Stimulated activated naive CD8-positive, alpha-beta T cell treated with anti-CD3 and anti-CD28 coated beads, Interleukin-15, Interleukin-2, amounts not matched to agents 100 U/mL and 50 U/mL, for 24 hours (primary cell): ENCODE data around the gene ZNF765.
"Not testable (repeated sequence)": the region's sequence is repeated elsewhere in the genome, so short reads cannot be mapped to it uniquely, and the experiment has no call there.

Source experiments
- ATAC-seq: fragments of 150-1000 bp; cut with Tn5 transposase; one replicate; pipeline ENCODE4 v1.10.0; 2021
- DNase-seq: peaks from one replicate; pipeline ENCODE4 v3.0.0; 2021

Gene ZNF765

DNA sequence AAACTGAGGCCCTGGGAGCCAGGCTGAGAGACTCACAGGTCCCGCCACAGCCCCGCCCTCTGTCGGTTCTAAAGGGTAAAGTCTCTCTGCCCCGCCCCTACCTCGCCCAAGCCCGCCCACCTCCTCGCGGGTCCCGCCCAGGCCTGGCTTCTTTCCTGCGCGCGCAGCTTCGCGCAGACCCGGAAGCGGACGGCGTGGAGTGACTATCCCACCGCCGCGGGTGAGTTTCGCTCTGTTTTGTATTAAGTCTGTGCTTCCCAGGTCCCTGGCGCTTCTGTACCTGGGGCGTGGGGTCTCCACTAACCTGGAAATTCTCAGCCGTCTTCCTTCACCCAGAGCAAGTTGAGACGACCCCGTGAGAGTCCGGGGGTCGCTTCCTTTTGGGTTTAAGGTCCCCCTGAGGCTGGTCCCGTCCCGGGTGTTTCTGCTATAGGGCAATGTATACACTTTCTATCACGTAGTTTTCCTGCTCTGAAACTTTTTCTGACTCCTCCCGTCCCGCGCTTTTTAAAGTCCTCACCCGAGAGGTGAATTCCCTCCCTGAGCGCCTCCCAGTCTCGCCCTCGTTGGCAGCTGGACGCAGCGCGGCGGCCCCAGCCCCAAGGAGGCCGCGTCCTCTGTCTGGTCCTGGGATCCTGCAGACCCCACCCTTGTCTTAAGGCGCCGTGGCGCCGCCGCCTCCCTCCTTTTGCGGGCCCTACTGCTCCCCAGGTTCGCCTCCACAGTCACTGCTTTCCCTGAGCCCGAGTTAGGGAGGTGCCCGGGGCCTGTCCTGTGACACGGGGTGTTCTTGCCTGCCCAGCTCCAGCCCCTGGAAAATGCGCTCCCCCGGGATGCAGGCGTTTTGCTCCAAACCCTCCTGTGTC is at the start of gene ZNF765:
ZNF765 (plus strand) TSS at position 176 of the 866 bp plus-strand sequence. CDS start 2,867 bp downstream, outside the sequence.
- DNase-seq (peak; percentile 97), ATAC-seq (peak; percentile 97)

DNA sequence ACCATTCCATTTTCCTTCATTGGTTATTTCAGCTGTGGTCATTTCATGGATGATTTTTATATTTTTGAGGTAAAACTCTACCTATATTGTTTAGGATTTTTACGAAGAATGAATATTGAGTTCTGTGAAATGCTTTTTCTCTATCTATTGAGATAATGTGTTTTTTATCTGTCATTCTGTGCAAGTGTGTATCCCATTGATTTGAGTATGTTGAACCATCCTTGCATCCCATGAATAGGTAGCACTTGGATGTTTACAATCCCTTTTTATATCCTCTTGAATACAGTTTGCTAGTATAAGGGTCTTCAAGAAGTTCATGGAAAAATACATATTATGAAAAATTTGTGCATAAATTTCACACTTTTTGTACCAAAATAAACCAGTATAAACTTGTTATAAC is 39.2 kb upstream of the ZNF765 start:
- no peak for ATAC-seq
- DNase-seq: no peak

DNA sequence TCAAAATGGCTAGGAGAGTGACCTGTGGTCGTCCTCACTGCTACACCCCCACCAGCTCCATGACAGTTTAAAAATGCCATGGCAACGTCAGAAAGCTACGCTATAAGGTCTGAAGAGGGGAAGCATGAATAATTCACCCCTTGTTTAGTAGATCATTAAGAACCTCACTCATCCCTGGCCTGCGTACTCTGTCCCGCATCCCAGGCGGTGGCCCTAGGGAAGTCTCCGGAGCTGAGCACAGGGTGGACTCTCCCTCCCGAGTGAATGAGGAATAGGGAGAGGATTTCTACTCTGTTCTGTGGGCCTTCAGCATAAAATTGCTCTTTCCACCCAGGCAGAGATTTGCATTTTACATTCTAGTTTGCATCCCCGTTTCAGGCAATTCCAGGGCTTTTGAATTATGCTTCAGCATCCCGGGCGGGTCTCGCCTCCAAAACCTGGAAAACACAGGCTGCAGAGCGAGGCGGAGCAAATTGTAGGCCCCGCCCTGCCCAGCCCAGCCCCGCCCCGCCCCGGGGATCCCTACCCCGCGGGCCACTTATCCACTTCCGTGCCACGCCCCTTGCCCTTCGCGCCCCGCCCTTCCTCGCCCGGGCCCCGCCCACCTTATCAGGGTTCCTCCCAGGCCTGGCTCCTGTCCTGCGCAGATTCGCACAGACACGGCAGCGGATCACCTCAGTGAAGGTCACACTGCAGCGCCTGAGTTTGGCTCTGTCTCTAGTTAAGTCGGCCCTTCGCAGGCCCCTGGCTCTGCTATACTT is 36.9 kb upstream of the ZNF765 start:
- DNase-seq (no peak), ATAC-seq (no peak)

DNA sequence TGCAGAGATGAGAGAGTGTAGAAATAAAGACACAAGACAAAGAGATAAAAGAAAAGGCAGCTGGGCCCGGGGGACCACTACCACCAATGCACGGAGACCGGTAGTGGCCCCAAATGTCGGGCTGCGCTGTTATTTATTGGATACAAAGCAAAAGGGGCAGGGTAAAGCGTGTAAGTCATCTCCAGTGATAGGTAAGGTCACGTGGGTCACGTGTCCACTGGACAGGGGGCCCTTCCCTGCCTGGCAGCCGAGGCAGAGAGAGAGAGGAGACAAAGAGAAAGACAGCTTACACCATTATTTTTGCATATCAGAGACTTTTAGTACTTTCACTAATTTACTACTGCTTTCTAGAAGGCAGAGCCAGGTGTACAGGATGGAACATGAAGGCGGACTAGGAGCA is 34.9 kb upstream of the ZNF765 start:
- not testable (repeated sequence) for ATAC-seq, DNase-seq

DNA sequence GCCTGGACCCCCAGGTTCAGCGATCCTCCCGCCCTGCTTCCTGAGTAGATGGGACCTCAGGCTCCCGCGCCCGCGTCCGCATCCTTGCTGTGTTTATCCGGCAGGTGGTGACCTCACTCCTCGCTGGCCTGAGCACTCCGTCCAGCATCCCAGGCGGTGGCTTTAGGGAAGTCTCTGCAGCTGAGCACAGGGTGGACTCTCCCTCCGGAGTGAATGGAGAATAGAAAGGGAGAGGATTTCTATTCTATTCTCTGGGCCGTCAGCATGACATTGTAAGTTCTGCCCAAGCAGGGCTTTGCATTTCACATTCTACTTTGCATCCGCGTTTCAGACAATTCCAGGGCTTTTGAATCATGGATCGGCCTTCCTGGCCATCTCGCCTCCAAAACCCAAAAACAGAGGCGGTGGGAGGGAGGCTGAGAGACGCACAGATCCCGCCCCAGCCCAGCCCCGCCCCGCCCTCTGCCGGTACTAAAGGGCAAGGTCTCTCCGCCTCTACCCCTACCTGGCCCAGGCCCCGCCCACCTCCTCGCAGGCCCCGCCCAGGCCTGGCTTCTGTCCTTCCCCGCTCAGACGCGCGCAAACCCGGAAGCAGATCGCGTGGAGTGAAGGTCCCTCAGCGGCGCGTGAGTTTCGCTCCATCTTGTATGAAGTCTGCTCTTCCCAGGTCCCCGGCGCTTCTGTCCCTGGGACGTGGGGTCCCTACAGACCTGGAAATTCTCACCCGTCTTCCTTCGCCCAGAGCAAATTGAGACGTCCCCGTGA is 29.6 kb upstream of the ZNF765 start, which contains the start of gene ZNF525:
ZNF525 (plus strand) TSS at position 572 of the 765 bp plus-strand sequence. CDS start 6,577 bp downstream, outside the sequence.
- DNase-seq: peak; percentile 96
- peak; percentile 100 for ATAC-seq

DNA sequence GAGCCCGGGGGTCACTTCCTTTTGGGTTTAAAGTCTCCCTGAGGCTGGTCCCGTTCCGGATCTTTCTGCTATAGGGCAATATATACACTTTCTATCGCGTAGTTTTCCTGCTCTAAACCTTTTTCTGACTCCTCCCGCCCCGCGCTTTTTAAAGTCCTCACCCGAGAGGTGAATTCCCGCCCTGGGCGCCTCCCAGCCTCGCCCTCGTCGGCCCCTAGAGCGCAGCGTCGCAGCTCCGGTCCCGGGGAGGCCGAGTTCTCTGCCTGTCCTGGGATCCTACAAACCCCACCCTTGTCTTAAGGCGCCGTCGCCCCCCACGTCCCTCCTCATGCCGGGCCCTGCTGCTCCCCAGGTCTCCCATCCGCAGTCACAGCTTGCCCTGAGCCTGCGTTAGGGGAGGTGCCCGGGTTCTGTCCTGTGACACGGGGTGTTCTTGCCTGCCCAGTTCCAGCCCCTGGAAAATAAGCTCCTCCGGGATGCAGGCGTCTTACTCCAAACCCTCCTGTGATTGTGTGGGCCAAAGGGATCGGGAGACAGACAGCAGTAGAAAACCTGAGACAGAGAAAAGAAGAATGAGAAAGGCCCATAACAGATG is 29.0 kb upstream of the ZNF765 start:
- peak; percentile 53 for DNase-seq
- ATAC-seq: peak; percentile 45

DNA sequence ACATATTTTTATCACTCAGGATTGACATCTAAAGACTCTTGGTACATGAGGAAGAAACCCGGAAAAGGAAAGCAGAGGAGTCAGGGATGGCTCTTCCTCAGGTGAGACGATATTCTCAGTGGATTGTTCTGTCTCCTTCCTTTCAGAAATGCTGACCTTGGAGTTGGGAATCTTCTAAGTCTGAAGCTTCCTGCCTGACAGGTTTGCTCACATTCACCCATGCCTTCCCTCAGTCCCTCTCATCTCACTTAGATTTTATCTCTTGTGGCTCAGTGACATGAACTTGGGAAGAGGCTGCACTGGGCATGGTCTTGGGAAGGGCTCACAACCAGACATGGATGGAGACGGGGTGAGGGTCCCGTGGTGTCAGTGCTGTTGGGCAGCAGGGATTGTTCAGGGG is 22.8 kb upstream of the ZNF765 start:
- ATAC-seq (no peak), DNase-seq (no peak)

DNA sequence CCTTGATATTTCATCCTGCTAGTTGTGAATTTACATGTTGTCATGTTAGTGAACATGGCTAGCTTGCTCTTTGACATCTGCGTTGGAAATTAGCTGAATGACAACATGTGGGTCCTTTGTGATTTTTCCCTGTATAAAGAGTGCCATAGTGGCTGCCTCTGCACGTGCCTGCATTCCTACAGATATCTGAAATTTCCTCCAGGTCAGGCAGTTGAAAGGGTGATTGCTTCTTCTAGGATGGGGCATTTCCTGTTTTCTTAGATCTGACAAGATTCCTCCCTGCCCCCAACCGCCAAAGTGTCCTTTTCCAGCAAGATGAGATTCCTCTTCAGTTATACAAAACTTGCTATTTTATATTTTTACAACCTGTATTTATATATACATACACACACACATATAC is 20.7 kb upstream of the ZNF765 start:
- ATAC-seq (no peak), DNase-seq (no peak)

DNA sequence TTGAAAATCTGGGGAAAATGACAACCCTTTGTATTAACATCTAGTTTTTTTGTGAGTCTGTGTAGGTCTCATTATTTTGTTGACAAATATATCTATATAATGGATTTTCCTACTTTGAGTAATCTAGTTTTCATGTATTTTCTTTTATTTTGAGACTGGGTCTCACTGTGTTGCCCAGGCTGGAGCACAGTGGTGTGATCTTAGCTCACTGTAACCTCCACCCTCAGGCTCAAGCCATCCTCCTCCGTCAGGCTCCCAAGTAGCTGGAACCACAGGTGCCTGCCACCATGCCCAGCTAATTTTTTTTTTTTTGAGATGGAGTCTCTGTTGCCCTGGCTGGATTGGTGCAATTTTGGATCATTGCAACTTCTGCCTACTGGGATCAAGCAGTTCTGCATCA is 20.2 kb upstream of the ZNF765 start:
- DNase-seq (no peak), ATAC-seq (no peak)

DNA sequence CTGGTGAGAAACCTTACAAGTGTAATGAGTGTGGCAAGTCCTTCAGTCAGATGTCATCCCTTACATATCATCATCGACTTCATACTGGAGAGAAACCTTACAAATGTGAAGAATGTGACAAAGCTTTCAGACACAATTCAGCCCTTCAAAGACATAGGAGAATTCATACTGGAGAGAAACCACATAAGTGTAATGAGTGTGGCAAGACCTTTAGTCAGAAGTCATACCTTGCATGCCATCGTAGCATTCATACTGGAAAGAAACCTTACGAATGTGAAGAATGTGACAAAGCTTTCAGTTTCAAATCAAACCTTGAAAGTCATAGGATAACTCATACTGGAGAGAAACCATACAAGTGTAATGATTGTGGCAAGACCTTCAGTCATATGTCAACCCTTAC is 13.6 kb upstream of the ZNF765 start:
- no peak for DNase-seq
- no peak for ATAC-seq

DNA sequence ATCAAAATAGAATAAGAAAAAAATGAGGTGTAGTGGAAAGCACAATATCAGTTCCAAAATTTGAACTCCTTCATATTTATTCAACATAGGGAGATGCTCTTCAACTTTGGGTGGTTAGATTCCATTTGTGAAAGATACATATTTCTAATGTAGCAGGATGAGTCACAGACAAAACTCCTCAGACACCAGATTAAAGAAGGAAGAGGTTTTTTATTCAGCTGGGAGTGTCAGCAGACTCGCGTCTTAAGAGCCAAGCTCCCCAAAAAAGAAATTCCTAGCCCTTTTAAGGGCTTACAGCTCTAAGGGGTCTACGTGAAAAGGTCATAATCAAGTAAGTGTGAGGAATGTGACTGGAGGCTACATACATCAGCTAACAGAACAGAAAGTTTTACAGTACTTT is 6.8 kb upstream of the ZNF765 start:
- no peak for ATAC-seq
- no peak for DNase-seq

DNA sequence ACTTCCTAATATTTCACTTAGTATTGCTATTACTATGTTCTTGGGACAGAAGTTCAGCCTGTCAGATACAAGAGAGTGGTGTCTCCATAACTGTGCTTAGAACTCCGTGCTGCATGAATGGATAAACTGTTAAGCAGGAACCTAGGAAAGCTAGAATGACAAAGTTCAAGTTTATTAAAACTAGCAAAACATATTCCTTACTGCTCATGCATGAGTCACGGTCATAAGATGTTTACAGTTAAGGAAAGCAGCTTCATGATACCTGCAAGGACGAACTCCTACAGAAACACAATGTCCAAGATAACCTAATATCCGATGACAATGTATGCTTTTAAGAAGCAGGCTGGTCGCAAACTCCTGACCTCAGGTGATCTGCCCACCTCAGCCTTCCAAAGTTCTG is 6.0 kb upstream of the ZNF765 start:
- no peak for ATAC-seq

DNA sequence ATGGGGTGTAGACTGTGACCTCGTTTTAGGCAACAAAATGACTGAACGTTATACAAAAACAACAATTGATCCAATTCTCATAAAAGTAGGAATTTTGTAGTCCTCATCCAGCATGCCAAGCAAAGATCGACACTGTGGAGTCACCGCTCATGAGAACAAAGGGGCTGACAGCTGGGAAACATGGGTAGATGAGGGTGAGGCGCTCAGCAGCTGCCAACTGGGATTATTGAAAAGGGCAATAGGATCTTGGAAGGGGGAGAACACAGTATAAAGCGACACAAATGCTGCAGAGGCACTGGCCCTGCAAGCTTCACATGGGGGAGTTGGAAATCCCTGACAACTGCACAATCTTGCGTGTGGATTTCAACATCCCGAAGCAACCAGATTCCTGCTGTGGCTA is 5.4 kb upstream of the ZNF765 start:
- no peak for ATAC-seq
- no peak for DNase-seq

More for the DNA sequence above, 6.0 kb upstream of the ZNF765 start:
- DNase-seq: no peak

DNA sequence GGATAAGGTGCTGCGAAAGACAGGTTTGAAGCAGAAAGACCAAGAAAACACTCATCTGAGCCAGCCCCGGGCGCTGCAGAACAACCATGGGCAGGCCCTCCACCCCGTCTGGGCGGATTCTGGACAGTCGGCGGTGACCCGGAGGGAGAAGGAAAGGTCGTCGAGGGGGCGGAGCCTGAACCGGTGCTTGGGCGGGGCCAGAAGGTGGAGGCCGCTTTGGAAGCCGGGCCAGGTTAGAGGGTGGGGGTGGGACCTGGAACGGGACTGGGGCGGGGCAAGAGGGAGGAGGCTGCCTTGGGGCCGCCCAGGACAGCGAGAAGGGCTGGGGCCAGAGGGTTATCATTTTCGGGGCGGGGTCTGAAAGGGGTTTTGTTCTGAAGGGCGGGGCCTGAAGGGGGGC is 5.0 kb upstream of the ZNF765 start:
- DNase-seq: no peak
- no peak for ATAC-seq

DNA sequence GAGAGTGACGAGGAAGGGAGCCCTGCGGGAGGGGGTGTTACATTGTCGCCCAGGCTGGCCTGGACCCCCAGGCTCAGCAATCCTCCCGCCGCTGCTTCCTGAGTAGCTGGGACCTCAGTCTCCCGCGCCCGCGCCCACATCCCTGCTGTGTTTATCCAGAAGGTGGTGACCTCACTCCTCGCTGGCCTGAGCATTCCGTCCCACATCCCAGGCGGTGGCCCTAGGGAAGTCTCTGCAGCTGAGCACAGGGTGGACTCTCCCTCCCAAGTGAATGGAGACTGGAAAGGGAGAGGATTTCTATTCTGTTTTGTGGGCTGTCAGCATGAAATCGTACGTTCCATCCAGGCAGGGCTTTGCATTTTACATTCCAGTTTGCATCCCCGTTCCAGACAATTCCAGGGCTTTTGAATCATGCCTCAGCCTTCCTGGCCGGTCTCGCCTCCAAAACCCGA is 401 bp upstream of the ZNF765 start:
- DNase-seq: no peak
- ATAC-seq: no peak

DNA sequence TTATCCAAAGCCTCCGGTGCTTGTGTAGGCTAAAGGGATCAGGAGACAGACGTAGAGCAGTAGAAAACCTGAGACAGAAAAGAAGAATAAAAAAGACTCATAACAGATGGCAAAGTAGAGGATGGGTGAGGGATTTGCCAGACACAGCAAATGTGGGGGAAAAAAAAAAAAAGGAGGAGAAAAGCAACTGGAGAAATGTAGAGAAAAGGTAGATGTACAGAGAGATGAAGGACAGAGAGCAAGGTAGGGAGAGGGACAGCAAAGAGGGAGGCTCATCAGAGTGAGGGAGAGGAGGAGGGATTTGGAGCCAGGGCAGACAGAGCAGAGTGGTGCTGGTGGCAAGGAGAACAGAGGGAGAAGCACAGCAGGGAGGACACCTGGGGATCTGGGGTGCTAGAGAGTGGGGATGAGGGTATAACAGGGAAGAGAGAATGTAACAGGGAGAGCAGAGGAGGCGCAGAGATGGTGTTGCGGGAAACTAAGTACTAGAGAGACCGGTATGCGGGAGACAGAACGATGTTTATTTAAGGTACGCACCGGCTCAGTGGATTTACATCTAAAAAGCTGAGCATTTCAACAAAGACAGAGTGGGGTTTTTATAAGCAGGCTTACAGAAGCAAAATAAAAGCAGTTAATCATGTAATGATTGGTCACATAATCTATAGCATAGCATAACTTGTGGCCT is 1.0 kb downstream of the ZNF765 start:
- ATAC-seq, DNase-seq: not testable (repeated sequence)

DNA sequence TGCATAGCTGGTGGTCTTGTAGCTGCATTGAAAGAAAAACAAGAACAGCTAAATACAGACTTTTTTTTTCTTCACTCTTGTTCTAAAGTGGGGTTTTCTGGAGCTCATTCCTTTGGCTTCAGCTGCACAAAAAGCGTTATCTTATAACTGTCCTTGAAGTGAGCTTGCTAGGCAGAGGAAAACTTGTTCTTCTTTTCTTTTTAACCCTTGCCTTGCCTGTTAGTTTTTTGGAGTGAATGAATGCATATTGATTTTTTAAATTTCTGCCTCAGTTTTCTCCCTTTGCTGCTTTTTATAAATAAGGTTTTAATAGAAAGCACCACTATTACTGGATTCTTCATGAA is 1.5 kb downstream of the ZNF765 start:
- ATAC-seq (no peak), DNase-seq (no peak)

DNA sequence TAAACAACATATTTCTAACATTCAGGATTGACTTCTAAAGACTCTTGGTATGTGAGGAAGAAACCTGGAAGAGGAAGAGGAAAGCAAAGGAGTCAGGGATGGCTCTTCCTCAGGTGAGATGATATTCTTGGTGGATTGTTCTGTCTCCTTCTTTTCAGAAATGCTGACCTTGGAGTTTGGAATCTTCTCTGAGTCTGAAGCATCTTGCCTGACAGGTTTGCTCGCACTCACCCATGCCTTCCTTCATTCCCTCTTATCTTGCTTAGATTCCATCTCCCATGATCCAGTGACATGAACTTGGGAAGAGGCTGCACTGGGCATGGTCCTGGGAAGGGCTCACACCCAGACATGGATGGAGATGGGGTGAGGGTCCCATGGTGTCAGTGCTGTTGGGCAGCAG is 3.0 kb downstream of the ZNF765 start:
- ATAC-seq, DNase-seq: not testable (repeated sequence)

DNA sequence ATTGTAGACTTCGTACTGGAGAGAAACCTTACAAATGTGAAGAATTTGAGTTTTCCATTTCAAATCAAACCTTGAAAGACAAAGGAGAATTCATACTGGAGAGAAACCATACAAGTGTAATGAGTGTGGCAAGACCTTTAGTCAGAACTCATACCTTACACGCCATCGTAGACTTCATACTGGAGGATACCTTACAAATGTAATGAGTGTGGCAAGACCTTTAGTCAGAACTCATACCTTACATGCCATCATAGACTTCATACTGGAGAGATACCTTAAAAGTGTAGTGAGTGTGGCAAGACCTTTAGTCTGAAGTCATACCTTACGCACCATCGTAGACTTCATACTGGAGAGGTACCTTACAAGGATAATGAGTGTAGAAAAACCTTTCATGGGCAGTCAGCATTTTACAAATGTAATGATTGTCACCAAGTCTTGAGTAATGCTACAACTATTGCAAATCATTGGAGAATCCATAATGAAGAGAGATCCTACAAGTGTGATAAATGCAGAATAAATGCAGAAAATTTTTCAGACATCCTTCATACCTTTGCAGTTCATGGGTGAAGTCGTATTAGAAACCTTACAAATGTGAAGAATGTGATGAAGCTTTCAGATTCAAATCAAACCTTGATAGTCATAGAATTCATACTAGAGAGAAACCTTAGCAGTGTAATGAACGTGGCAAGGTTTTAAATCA is 14.7 kb downstream of the ZNF765 start:
- ATAC-seq (no peak), DNase-seq (no peak)

DNA sequence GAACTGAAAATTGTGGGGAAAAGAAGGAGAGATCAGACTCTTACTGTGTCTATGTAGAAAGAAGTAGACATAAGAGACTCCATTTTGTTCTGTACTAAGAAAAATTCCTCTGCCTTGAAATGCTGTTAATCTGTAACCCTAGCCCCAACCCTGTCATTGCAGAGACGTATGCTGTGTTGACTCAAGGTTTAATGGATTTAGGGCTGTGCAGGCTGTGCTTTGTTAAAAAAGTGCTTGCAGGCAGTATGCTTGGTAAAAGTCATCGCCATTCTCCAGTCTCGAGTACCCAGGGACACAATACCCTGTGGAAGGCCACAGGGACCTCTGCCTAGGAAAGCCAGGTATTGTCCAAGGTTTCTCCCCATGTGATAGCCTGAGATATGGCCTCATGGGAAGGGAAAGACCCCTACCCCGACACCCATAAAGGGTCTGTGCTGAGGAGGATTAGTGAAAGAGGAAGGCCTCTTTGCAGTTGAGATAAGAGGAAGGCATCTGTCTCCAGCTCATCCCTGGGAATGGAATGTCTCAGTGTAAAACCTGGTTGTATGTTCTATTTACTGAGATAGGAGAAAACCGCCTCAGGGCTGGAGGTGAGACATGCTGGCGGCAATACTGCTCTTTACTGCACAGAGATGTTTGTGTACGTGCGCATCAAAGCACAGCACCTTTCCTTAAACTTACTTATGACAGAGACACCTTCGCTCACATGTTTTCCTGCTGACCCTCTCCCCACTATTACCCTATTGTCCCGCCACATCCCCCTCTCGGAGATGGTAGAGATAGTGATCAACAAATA is 25.8 kb downstream of the ZNF765 start:
- ATAC-seq, DNase-seq: not testable (repeated sequence)
